ENCODE data around the gene PRKN. TPM values are rescaled to one million over a fixed set of nuclear protein-coding genes. Genes with fewer than 3 reads are reported as not detected.
A peak's percentile ranks its signal among the peaks of the same experiment; 100 is the strongest.

PRKN gene
- total RNA-seq, 1 donor from 2014 or later: 7.0 TPM

- H3K4me3 Mint-ChIP-seq (ENCODE audit: unreplicated experiment): no peak overlapping the region
- no peaks in the 10 kb centered on the region for H3K9me3 Mint-ChIP-seq (ENCODE audit: unreplicated experiment)
- H3K4me1 Mint-ChIP-seq (ENCODE audit: low read depth, unreplicated experiment): peaks cover 5% of the 10 kb centered on the region
- no peaks in the 10 kb centered on the region for H3K27me3 Mint-ChIP-seq (ENCODE audit: unreplicated experiment)
- no peak overlapping the region for H3K27ac Mint-ChIP-seq (ENCODE audit: unreplicated experiment)
- DNase-seq: no peak
- H3K36me3 Mint-ChIP-seq (ENCODE audit: unreplicated experiment): no peaks in the 10 kb centered on the region
- TF ChIP-seq, protein P1, sequence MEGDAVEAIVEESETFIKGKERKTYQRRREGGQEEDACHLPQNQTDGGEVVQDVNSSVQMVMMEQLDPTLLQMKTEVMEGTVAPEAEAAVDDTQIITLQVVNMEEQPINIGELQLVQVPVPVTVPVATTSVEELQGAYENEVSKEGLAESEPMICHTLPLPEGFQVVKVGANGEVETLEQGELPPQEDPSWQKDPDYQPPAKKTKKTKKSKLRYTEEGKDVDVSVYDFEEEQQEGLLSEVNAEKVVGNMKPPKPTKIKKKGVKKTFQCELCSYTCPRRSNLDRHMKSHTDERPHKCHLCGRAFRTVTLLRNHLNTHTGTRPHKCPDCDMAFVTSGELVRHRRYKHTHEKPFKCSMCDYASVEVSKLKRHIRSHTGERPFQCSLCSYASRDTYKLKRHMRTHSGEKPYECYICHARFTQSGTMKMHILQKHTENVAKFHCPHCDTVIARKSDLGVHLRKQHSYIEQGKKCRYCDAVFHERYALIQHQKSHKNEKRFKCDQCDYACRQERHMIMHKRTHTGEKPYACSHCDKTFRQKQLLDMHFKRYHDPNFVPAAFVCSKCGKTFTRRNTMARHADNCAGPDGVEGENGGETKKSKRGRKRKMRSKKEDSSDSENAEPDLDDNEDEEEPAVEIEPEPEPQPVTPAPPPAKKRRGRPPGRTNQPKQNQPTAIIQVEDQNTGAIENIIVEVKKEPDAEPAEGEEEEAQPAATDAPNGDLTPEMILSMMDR (IDR thresholded peaks at IDR 0.05; ENCODE audit: partially characterized antibody, unreplicated experiment): no peak
These were observed 23.6 kb downstream of the PRKN start for GRCh38 chr6:162704001-162704400.

DNA sequence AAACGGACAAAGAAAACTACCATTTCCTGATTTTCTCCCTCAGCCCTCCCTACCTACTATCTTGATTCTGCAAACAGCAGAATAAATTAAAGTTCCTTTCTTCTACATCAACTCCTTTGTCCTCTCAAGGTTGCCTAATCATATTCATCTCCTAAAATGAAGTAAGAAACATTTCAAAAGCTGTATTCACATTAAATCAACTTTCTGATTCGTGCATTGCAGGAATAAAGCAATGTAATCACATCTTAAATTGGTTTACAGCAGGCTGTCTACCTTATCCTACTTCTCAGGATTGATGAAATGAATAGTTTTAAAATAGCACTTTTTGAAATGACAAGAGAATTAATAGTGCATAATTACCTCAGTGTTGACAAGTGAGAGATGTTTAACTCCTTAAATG is 25.1 kb downstream of the PRKN start:
- TF ChIP-seq, protein P1 (IDR thresholded peaks at IDR 0.05; ENCODE audit: partially characterized antibody, unreplicated experiment): no peak
- Mint-ChIP-seq H3K9me3 (ENCODE audit: unreplicated experiment) (peaks cover 10% of the 10 kb centered on the region), H3K27ac (ENCODE audit: unreplicated experiment) (no peak overlapping the region), H3K27me3 (ENCODE audit: unreplicated experiment) (peaks cover 5% of the 10 kb centered on the region), H3K4me3 (ENCODE audit: unreplicated experiment) (no peak overlapping the region), H3K36me3 (ENCODE audit: unreplicated experiment) (no peaks in the 10 kb centered on the region), H3K4me1 (ENCODE audit: low read depth, unreplicated experiment) (peaks cover 17% of the 10 kb centered on the region)
- DNase-seq: no peak

DNA sequence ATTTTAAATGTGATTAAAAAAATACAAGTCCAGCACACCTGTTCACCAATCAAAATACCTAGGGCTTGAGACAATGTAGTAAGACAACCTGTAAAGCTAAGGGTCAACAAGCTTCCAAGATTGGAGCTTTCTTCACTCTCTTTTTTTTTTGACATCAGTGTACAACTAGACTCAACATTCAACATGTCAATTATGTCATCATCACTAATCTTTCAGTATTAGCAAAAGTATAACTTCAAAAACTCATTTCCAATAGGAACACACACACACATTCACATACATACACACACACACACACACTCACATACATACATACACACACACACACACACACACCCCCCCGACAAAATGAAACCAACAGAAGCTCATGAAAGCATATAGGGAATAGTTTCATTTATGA is 26.0 kb downstream of the PRKN start:
- TF ChIP-seq, protein P1 (IDR thresholded peaks at IDR 0.05; ENCODE audit: partially characterized antibody, unreplicated experiment): no peak
- Mint-ChIP-seq H3K9me3 (ENCODE audit: unreplicated experiment) (peaks cover 10% of the 10 kb centered on the region), H3K27me3 (ENCODE audit: unreplicated experiment) (peaks cover 5% of the 10 kb centered on the region), H3K36me3 (ENCODE audit: unreplicated experiment) (no peaks in the 10 kb centered on the region), H3K27ac (ENCODE audit: unreplicated experiment) (no peak overlapping the region), H3K4me1 (ENCODE audit: low read depth, unreplicated experiment) (peaks cover 19% of the 10 kb centered on the region), H3K4me3 (ENCODE audit: unreplicated experiment) (no peak overlapping the region)
- no peak for DNase-seq

- Mint-ChIP-seq H3K9me3 (ENCODE audit: unreplicated experiment) (peaks cover 10% of the 10 kb centered on the region), H3K4me1 (ENCODE audit: low read depth, unreplicated experiment) (peaks cover 20% of the 10 kb centered on the region), H3K4me3 (ENCODE audit: unreplicated experiment) (no peak overlapping the region), H3K36me3 (ENCODE audit: unreplicated experiment) (no peaks in the 10 kb centered on the region), H3K27ac (ENCODE audit: unreplicated experiment) (no peak overlapping the region), H3K27me3 (ENCODE audit: unreplicated experiment) (peaks cover 5% of the 10 kb centered on the region)
- TF ChIP-seq, protein P1 (IDR thresholded peaks at IDR 0.05; ENCODE audit: partially characterized antibody, unreplicated experiment): no peak
- no peak for DNase-seq
These were observed 26.6 kb downstream of the PRKN start for GRCh38 chr6:162700966-162701365.

GRCh38 chr6:162699961-162700360 is 27.6 kb downstream of the PRKN start:
- TF ChIP-seq, protein P1 (IDR thresholded peaks at IDR 0.05; ENCODE audit: partially characterized antibody, unreplicated experiment): no peak
- Mint-ChIP-seq H3K27me3 (ENCODE audit: unreplicated experiment) (peaks cover 5% of the 10 kb centered on the region), H3K27ac (ENCODE audit: unreplicated experiment) (peak overlapping the region; percentile 13), H3K36me3 (ENCODE audit: unreplicated experiment) (no peaks in the 10 kb centered on the region), H3K9me3 (ENCODE audit: unreplicated experiment) (peaks cover 10% of the 10 kb centered on the region), H3K4me1 (ENCODE audit: low read depth, unreplicated experiment) (peaks cover 23% of the 10 kb centered on the region), H3K4me3 (ENCODE audit: unreplicated experiment) (no peak overlapping the region)
- DNase-seq: no peak
